DND-41 (cell line): ENCODE measurements around the gene PRKAB1.
"Not testable (repeated sequence)": the region's sequence is repeated elsewhere in the genome, so short reads cannot be mapped to it uniquely, and the experiment has no call there.

Source experiments
- ATAC-seq: fragments of 200-7000 bp; cut with Tn5 transposase; 3 replicates; pipeline ENCODE4 v1.9.1; 2021; ENCODE audit warnings: low read depth; ENCODE audit not compliant: insufficient read depth
- DNase-seq: peaks from one replicate; pipeline ENCODE4 v3.0.0-alpha.2; 2020
- H2AFZ ChIP-seq: 2 replicates; pipeline ENCODE4 v1.6.0; 2012; ENCODE audit warnings: low read depth, low read length
- H3K27ac ChIP-seq: 2 replicates; pipeline ENCODE4 v1.5.1; 2012; ENCODE audit warnings: low read length, inconsistent platforms
- H3K27me3 ChIP-seq: fragments of 200-600 bp; sonication (generic); 2 replicates; pipeline ENCODE4 v1.6.0; 2012; ENCODE audit warnings: low read length, mild to moderate bottlenecking, inconsistent platforms; ENCODE audit not compliant: insufficient read depth, poor library complexity
- H3K36me3 ChIP-seq: 2 replicates; pipeline ENCODE4 v1.5.1; 2012; ENCODE audit warnings: low read length, inconsistent platforms; ENCODE audit not compliant: insufficient read depth
- H3K4me1 ChIP-seq: 2 replicates; pipeline ENCODE4 v1.5.1; 2012; ENCODE audit warnings: mild to moderate bottlenecking, low read length; ENCODE audit not compliant: insufficient read depth
- H3K4me2 ChIP-seq: 2 replicates; pipeline ENCODE4 v1.6.0; 2012; ENCODE audit warnings: mild to moderate bottlenecking, moderate library complexity, low read length, inconsistent platforms; ENCODE audit not compliant: insufficient read depth
- H3K4me3 ChIP-seq, 2 experiments: fragments of 200-600 bp in 1 of 2; shearing (Covaris generic) in 1 of 2; 2 replicates each; pipeline ENCODE4 v1.5.1; 2012 to 2016; ENCODE audit warnings: inconsistent platforms in 2 of 2, low read length in 2 of 2, mild to moderate bottlenecking in 2 of 2, low read depth in 1 of 2, moderate library complexity in 1 of 2
- H3K79me2 ChIP-seq: 2 replicates; pipeline ENCODE4 v1.6.0; 2012; ENCODE audit warnings: low read length, inconsistent platforms; ENCODE audit not compliant: insufficient read depth
- H3K9ac ChIP-seq: 2 replicates; pipeline ENCODE4 v1.6.0; 2012; ENCODE audit warnings: low read depth, mild to moderate bottlenecking, inconsistent platforms, low read length, moderate library complexity
- H3K9me3 ChIP-seq: 2 replicates; pipeline ENCODE4 v1.5.1; 2012; ENCODE audit warnings: low read length, moderate library complexity, mild to moderate bottlenecking, inconsistent platforms; ENCODE audit not compliant: insufficient read depth, severe bottlenecking
- H4K20me1 ChIP-seq: 2 replicates; pipeline ENCODE4 v1.6.0; 2012; ENCODE audit warnings: low read length; ENCODE audit not compliant: insufficient read depth
- CTCF ChIP-seq: IDR thresholded peaks from 2 replicates; pipeline ENCODE4 v1.5.1; 2012; ENCODE audit warnings: borderline replicate concordance, low read length, moderate library complexity, mild to moderate bottlenecking; ENCODE audit not compliant: poor library complexity, severe bottlenecking; ENCODE audit errors: extremely low read depth
- EZH2 ChIP-seq: IDR thresholded peaks from 3 replicates; pipeline ENCODE4 v1.6.1; 2012; ENCODE audit warnings: borderline replicate concordance, low read depth, mild to moderate bottlenecking, moderate library complexity, low read length, inconsistent platforms; ENCODE audit not compliant: severe bottlenecking

PRKAB1 gene

GRCh38 chr12:119705182-119705581 is 37.2 kb downstream of the PRKAB1 start:
- no peak for TF ChIP-seq EZH2
- TF ChIP-seq CTCF: no peak
- peaks cover 88% of the 10 kb centered on the region for H3K36me3 ChIP-seq
- no peak overlapping the region for H3K4me3 ChIP-seq
- no peak overlapping the region for H3K9ac ChIP-seq
- ATAC-seq (no peak), DNase-seq (no peak)
- H3K27ac ChIP-seq: no peak overlapping the region
- H3K4me1 ChIP-seq: no peaks in the 10 kb centered on the region
- no peak overlapping the region for H2AFZ ChIP-seq
- no peak overlapping the region for H3K4me2 ChIP-seq
- no peaks in the 10 kb centered on the region for H3K27me3 ChIP-seq
- H3K9me3 ChIP-seq: no peaks in the 10 kb centered on the region
- H3K79me2 ChIP-seq: no peaks in the 10 kb centered on the region
- H4K20me1 ChIP-seq: no peaks in the 10 kb centered on the region

- H2AFZ ChIP-seq, H3K9ac ChIP-seq, H3K27me3 ChIP-seq, H3K79me2 ChIP-seq, H3K4me2 ChIP-seq, ATAC-seq, H3K9me3 ChIP-seq, H3K27ac ChIP-seq, H4K20me1 ChIP-seq, H3K4me3 ChIP-seq, H3K4me1 ChIP-seq, DNase-seq: not testable (repeated sequence)
- peaks cover 92% of the 10 kb centered on the region for H3K36me3 ChIP-seq
Observed at GRCh38 chr12:119706427-119706826, 38.5 kb downstream of the PRKAB1 start.

GRCh38 chr12:119710374-119710964 is 42.5 kb downstream of the PRKAB1 start:
- no peak overlapping the region for H3K9ac ChIP-seq
- no peak overlapping the region for H3K4me2 ChIP-seq
- no peak for DNase-seq
- H3K36me3 ChIP-seq: peaks cover 92% of the 10 kb centered on the region
- no peaks in the 10 kb centered on the region for H3K4me1 ChIP-seq
- H3K27me3 ChIP-seq: no peaks in the 10 kb centered on the region
- H3K27ac ChIP-seq: no peak overlapping the region
- TF ChIP-seq CTCF (no peak), EZH2 (no peak)
- H2AFZ ChIP-seq: no peak overlapping the region
- no peak overlapping the region for H3K4me3 ChIP-seq
- H3K79me2 ChIP-seq: no peaks in the 10 kb centered on the region
- no peaks in the 10 kb centered on the region for H3K9me3 ChIP-seq
- H4K20me1 ChIP-seq: no peaks in the 10 kb centered on the region
- ATAC-seq: no peak

- Histone ChIP-seq H3K4me2 (no peak overlapping the region), H3K9ac (no peak overlapping the region), H3K9me3 (no peaks in the 10 kb centered on the region), H3K79me2 (no peaks in the 10 kb centered on the region), H3K36me3 (peaks cover 95% of the 10 kb centered on the region), H4K20me1 (no peaks in the 10 kb centered on the region), H2AFZ (no peak overlapping the region), H3K4me3 (no peak overlapping the region), H3K27ac (no peak overlapping the region), H3K4me1 (no peaks in the 10 kb centered on the region), H3K27me3 (no peaks in the 10 kb centered on the region)
- TF ChIP-seq CTCF: no peak
- no peak for TF ChIP-seq EZH2
- DNase-seq (no peak), ATAC-seq (no peak)
Observed at GRCh38 chr12:119710965-119711551, 43.1 kb downstream of the PRKAB1 start.
